Kidney epithelial cell (primary cell): ENCODE results near the gene ITIH5. TPM values are rescaled to one million over a fixed set of nuclear protein-coding genes. Genes with fewer than 3 reads are reported as not detected.

Experiments
- DNase-seq: peaks from one replicate; pipeline ENCODE4 v3.0.0-alpha.2; 2010; ENCODE audit warnings: low read depth
- H3K27me3 ChIP-seq: 2 replicates; pipeline ENCODE4 v1.6.0; 2011; ENCODE audit warnings: low read length; ENCODE audit not compliant: control insufficient read depth, insufficient read depth
- H3K36me3 ChIP-seq: 2 replicates; pipeline ENCODE4 v1.5.1; 2011; ENCODE audit warnings: low read length; ENCODE audit not compliant: control insufficient read depth, insufficient read depth
- H3K4me3 ChIP-seq: 2 replicates; pipeline ENCODE4 v1.5.1; 2011; ENCODE audit warnings: low read depth, mild to moderate bottlenecking, control low read depth, low read length
- total RNA-seq: library from RNA; depleted of rRNA; stranded (reverse); fragments of >200 nt; gene quantifications from 2 replicates; pipeline ENCODE4 v1.2.3, GENCODE V29; 2015
- TF ChIP-seq, protein P1 (sequence below): IDR thresholded peaks from 2 replicates; pipeline ENCODE4 v1.5.1; 2011; ENCODE audit warnings: mild to moderate bottlenecking, moderate library complexity, low read length, control low read depth, inconsistent platforms; ENCODE audit not compliant: insufficient read depth, poor library complexity, severe bottlenecking

Gene ITIH5
- total RNA-seq, 1 donor from 2014 or later, result 1.5 TPM

- Histone ChIP-seq H3K27me3 (no peaks in the 10 kb centered on the region), H3K4me3 (no peak overlapping the region), H3K36me3 (no peaks in the 10 kb centered on the region)
- TF ChIP-seq, protein P1, sequence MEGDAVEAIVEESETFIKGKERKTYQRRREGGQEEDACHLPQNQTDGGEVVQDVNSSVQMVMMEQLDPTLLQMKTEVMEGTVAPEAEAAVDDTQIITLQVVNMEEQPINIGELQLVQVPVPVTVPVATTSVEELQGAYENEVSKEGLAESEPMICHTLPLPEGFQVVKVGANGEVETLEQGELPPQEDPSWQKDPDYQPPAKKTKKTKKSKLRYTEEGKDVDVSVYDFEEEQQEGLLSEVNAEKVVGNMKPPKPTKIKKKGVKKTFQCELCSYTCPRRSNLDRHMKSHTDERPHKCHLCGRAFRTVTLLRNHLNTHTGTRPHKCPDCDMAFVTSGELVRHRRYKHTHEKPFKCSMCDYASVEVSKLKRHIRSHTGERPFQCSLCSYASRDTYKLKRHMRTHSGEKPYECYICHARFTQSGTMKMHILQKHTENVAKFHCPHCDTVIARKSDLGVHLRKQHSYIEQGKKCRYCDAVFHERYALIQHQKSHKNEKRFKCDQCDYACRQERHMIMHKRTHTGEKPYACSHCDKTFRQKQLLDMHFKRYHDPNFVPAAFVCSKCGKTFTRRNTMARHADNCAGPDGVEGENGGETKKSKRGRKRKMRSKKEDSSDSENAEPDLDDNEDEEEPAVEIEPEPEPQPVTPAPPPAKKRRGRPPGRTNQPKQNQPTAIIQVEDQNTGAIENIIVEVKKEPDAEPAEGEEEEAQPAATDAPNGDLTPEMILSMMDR, result no peak
- DNase-seq, result no peak
Observed at GRCh38 chr10:7622969-7623368, 43.8 kb downstream of the ITIH5 start.

DNA sequence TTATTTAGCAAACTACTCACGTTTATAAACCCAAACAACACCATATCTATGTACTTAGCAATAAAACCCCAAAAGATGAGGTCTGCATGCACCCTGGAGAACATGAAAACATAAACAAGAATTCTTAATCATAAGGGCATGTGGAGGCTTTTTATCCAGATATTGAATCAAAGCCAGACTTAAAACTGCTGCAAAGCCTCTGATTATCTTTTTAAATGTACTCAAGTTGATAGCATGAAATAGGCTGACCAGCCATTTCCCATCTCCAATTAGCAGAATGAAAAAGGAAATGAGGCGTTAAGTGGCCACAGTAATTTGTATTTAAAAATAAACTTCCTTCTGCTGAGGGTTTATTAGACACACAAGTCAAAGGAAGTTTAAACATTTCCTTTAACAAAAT lies 48.3 kb downstream of the ITIH5 start:
- Histone ChIP-seq H3K36me3 (no peaks in the 10 kb centered on the region), H3K27me3 (no peaks in the 10 kb centered on the region), H3K4me3 (no peak overlapping the region)
- DNase-seq, result no peak
- TF ChIP-seq, protein P1, result no peak

- Histone ChIP-seq H3K36me3 (no peaks in the 10 kb centered on the region), H3K27me3 (no peaks in the 10 kb centered on the region), H3K4me3 (no peak overlapping the region)
- TF ChIP-seq, protein P1, result no peak
- no peak for DNase-seq
Observed at GRCh38 chr10:7611909-7612308, 54.9 kb downstream of the ITIH5 start.

- no peak overlapping the region for H3K4me3 ChIP-seq
- no peak for DNase-seq
- TF ChIP-seq, protein P1, result no peak
- no peaks in the 10 kb centered on the region for H3K36me3 ChIP-seq
- H3K27me3 ChIP-seq, result no peaks in the 10 kb centered on the region
Observed at GRCh38 chr10:7610651-7611389, 55.9 kb downstream of the ITIH5 start.

DNA sequence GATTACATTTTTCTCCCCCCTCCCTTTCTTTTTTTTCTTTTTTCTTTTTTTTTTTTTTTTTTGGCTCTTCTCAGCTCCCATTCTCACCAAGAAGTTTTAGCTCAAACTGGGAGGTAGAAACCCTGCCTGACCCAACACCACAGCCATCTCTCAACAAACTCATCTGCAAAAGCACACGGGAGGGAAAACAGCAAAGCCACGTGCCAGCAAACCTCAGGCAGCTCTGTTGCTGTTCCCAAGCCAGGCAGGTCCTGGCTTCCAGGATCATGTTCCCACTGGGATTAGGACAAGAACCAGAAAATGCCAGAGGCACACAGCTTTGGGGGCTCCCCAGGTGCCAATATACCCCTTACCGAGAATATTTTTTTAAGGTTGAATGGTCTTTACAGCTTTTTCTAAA lies 56.7 kb downstream of the ITIH5 start:
- TF ChIP-seq, protein P1, result no peak
- Histone ChIP-seq H3K4me3 (no peak overlapping the region), H3K27me3 (no peaks in the 10 kb centered on the region), H3K36me3 (no peaks in the 10 kb centered on the region)
- no peak for DNase-seq

GRCh38 chr10:7609556-7609955 lies 57.2 kb downstream of the ITIH5 start:
- Histone ChIP-seq H3K4me3 (no peak overlapping the region), H3K36me3 (no peaks in the 10 kb centered on the region), H3K27me3 (no peaks in the 10 kb centered on the region)
- no peak for DNase-seq
- TF ChIP-seq, protein P1, result no peak
